ENCODE data around the gene BACE2. TPM values are rescaled to one million over a fixed set of nuclear protein-coding genes. Genes with fewer than 3 reads are reported as not detected.
A peak's percentile ranks its signal among the peaks of the same experiment; 100 is the strongest.
"Not testable (repeated sequence)": the region's sequence is repeated elsewhere in the genome, so short reads cannot be mapped to it uniquely, and the experiment has no call there.

The BACE2 gene
- total and polyA plus RNA-seq, 4 donors, result 9.2 to 36.0 (median 28.2) TPM

DNA sequence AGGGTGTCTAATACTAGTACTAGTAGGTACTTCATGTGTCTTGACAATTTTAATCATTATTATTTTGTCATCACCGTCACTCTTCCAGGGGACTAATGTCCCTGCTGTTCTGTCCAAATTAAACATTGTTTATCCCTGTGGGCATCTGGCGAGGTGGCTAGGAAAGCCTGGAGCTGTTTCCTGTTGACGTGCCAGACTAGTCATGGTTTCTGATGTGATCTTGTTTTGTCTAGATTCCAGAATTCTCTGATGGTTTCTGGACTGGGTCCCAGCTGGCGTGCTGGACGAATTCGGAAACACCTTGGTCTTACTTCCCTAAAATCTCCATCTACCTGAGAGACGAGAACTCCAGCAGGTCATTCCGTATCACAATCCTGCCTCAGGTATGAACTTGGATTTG, 82.6 kb downstream of the BACE2 start:
- no peak overlapping the region for H3K27ac ChIP-seq (ENCODE audit: low read depth, low read length)
- no peaks in the 10 kb centered on the region for H3K27me3 ChIP-seq (ENCODE audit: control insufficient read depth, insufficient read depth, low read length)
- no peak overlapping the region for H3K4me3 ChIP-seq (ENCODE audit: low read depth, low read length)
- H3K9me3 ChIP-seq (ENCODE audit: control insufficient read depth, insufficient read depth, low read length), result peaks cover 4% of the 10 kb centered on the region
- DNase-seq (ENCODE audit: low read depth in 4 of 6, low spot score in 6 of 6), result peak in 1 of 6 donors; percentile 45
- peaks cover 21% of the 10 kb centered on the region for H3K36me3 ChIP-seq (ENCODE audit: control insufficient read depth, insufficient read depth, low read length)
- WGBS (ENCODE audit: insufficient coverage), result 76% methylated on average over 7 of the region's 8 CpGs
- H3K4me1 ChIP-seq (ENCODE audit: control insufficient read depth, insufficient read depth, low read length), result no peaks in the 10 kb centered on the region

DNA sequence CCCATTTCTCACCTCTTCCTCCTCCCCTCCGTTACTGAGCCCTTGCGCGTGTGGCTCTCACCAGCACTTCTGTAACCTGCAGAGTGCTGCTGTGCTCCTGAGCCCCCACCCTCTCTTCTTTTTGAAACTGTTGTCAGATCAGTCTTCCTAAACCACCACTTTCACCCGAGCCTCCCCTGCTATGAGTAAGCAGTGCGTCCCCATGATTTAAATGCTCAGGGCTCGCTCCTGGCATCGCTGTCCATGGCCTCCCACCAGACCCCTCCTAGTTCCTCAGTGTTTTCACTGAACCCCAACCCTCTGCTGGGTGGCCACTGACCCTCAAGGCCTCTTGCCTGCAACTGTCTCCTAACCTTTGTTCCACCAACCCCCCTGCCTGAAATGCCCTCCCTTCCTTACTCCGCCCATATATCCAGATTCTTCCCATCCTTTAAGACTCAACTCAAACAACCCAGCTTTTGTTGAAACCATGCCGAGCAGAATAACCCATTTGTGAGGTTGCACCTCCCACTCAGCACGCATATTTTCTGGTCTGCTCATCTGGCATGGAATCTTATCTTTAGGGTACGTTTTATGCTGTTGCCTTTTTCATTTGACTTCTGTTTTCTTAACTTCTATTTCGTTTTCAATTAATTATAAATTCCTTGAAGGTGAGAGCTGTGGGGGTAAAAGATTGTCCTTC, 84.1 kb downstream of the BACE2 start:
- peaks cover 17% of the 10 kb centered on the region for H3K36me3 ChIP-seq (ENCODE audit: control insufficient read depth, insufficient read depth, low read length)
- peaks cover 4% of the 10 kb centered on the region for H3K9me3 ChIP-seq (ENCODE audit: control insufficient read depth, insufficient read depth, low read length)
- no peak for DNase-seq (ENCODE audit: low read depth in 4 of 6, low spot score in 6 of 6)
- H3K4me3 ChIP-seq (ENCODE audit: low read depth, low read length), result no peak overlapping the region
- peak overlapping the region; percentile 76 for H3K27ac ChIP-seq (ENCODE audit: low read depth, low read length)
- 69% methylated on average over 9 of the region's 12 CpGs for WGBS (ENCODE audit: insufficient coverage)
- H3K4me1 ChIP-seq (ENCODE audit: control insufficient read depth, insufficient read depth, low read length), result no peaks in the 10 kb centered on the region
- no peaks in the 10 kb centered on the region for H3K27me3 ChIP-seq (ENCODE audit: control insufficient read depth, insufficient read depth, low read length)

DNA sequence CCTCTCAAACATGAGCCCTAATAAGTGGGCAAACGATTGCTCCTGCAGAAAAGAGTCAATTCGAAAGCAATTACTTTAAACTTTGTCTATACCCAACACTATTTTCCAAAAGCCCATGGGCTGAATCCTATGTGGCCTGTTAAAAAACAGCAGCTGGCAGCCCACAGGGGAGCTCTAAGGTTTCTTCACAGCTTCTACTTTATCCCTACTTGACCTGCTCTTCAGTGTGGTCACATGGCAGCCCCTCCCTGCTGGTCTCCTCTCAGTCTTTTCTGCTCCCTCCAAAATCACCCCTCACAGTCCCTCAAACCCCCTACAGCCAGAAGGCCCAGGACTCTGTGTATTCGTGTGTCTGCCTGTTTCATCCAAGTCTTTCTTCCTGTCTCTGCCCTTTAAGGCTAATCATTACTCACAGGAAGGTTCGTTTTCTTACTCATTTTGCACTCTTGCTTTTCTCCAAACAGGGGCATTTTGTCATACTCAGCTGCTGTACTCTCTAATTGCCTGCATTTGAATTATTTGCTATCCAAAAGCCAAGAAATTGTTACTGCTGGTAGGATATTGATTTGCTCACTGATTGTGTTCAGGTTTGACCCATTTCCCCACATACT, 86.2 kb downstream of the BACE2 start:
- H3K36me3 ChIP-seq (ENCODE audit: control insufficient read depth, insufficient read depth, low read length), result peaks cover 8% of the 10 kb centered on the region
- H3K4me1 ChIP-seq (ENCODE audit: control insufficient read depth, insufficient read depth, low read length), result no peaks in the 10 kb centered on the region
- DNase-seq (ENCODE audit: low read depth in 4 of 6, low spot score in 6 of 6), result no peak
- H3K9me3 ChIP-seq (ENCODE audit: control insufficient read depth, insufficient read depth, low read length), result peaks cover 4% of the 10 kb centered on the region
- H3K27me3 ChIP-seq (ENCODE audit: control insufficient read depth, insufficient read depth, low read length), result no peaks in the 10 kb centered on the region
- 92% methylated on average over 4 of the region's 4 CpGs for WGBS (ENCODE audit: insufficient coverage)
- no peak overlapping the region for H3K27ac ChIP-seq (ENCODE audit: low read depth, low read length)
- H3K4me3 ChIP-seq (ENCODE audit: low read depth, low read length), result no peak overlapping the region

DNA sequence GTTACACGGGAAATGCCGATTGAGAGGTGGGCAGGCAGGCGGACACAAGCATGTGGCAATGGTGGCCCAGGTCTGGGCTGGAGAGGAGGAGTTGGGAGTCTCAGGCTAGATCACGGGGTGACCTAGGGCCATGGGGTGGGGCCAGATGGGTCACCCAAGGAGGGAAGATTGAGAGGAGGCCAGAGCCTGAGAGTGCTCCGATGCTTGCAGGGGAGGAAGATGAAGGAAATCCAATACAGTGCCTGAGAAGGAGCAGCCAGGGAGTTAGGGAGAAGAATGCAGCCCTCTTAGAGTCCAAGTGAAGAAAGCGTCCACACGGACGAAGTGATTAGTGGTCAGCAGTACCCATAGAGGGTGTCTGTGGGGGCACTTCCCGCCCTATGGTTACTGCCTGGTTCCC, 87.2 kb downstream of the BACE2 start:
- Histone ChIP-seq H3K4me3 (ENCODE audit: low read depth, low read length) (no peak overlapping the region), H3K36me3 (ENCODE audit: control insufficient read depth, insufficient read depth, low read length) (peaks cover 3% of the 10 kb centered on the region), H3K4me1 (ENCODE audit: control insufficient read depth, insufficient read depth, low read length) (no peaks in the 10 kb centered on the region), H3K27me3 (ENCODE audit: control insufficient read depth, insufficient read depth, low read length) (no peaks in the 10 kb centered on the region), H3K27ac (ENCODE audit: low read depth, low read length) (no peak overlapping the region), H3K9me3 (ENCODE audit: control insufficient read depth, insufficient read depth, low read length) (peaks cover 4% of the 10 kb centered on the region)
- WGBS (ENCODE audit: insufficient coverage), result 94% methylated on average over 9 of the region's 9 CpGs
- no peak for DNase-seq (ENCODE audit: low read depth in 4 of 6, low spot score in 6 of 6)

DNA sequence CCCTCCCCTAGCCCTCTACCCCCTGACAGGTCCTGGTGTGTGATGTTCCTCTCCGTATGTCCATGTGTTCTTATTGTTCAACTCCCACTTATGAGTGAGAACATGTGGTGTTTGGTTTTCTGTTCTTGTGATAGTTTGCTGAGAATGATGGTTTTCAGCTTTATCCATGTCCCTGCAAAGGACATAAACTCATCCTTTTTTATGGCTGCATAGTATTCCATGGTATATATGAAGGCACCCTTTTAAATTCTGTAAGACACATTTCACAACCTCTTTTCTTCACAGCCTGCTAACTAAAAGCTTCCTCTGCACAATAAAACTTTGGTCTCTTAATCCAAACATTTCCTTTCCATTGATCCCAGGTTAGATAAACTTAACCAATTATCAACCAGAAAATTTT, 88.3 kb downstream of the BACE2 start:
- no CpG with 5 or more reads among the region's 1 CpG for WGBS (ENCODE audit: insufficient coverage)
- not testable (repeated sequence) for H3K36me3 ChIP-seq (ENCODE audit: control insufficient read depth, insufficient read depth, low read length)

DNA sequence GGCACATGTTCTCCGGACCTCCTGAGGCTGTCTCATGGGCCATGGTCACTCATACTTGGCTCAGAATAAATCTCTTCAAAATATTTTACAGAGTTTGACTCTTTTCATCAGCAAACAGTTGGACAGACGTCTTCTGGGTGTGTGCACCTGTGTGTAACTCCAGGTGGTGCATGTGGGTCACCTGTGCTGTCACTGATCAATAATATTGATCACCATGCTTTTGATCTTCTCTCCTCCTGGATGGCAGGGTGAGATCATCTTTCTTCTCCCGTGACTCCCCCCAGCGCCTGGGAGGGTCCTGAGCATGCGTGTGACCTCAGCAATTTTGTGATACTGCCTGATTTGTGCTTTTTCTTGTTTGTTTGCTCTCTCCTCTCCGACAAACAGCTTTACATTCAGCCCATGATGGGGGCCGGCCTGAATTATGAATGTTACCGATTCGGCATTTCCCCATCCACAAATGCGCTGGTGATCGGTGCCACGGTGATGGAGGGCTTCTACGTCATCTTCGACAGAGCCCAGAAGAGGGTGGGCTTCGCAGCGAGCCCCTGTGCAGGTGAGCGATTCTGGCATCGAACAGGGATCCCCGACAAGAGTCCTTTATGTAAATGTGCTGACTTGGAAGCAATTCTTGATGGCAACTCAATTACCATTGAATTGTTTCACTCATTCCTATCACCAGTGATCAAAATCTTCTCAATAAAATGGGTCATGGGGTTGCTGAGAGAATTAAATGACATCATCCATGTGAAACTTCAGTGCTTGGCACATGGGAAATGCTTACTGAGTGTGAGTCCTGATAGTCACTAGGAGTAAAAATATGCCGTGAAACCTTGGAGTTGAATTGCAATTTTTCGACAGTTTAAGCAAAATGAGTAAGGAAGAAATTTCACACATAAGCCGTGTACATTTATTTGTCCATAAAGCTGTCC, 89.1 kb downstream of the BACE2 start:
- 96% methylated on average over 13 of the region's 22 CpGs for WGBS (ENCODE audit: insufficient coverage)
- H3K27ac ChIP-seq (ENCODE audit: low read depth, low read length), result no peak overlapping the region
- H3K27me3 ChIP-seq (ENCODE audit: control insufficient read depth, insufficient read depth, low read length), result no peaks in the 10 kb centered on the region
- H3K4me3 ChIP-seq (ENCODE audit: low read depth, low read length), result no peak overlapping the region
- DNase-seq (ENCODE audit: low read depth in 4 of 6, low spot score in 6 of 6), result no peak
- no peaks in the 10 kb centered on the region for H3K36me3 ChIP-seq (ENCODE audit: control insufficient read depth, insufficient read depth, low read length)
- H3K9me3 ChIP-seq (ENCODE audit: control insufficient read depth, insufficient read depth, low read length), result peaks cover 4% of the 10 kb centered on the region
- H3K4me1 ChIP-seq (ENCODE audit: control insufficient read depth, insufficient read depth, low read length), result no peaks in the 10 kb centered on the region

More for the DNA sequence above, 88.3 kb downstream of the BACE2 start:
- DNase-seq (ENCODE audit: low read depth in 4 of 6, low spot score in 6 of 6); H3K27me3 ChIP-seq (ENCODE audit: control insufficient read depth, insufficient read depth, low read length); H3K4me1 ChIP-seq (ENCODE audit: control insufficient read depth, insufficient read depth, low read length); H3K27ac ChIP-seq (ENCODE audit: low read depth, low read length); H3K9me3 ChIP-seq (ENCODE audit: control insufficient read depth, insufficient read depth, low read length); H3K4me3 ChIP-seq (ENCODE audit: low read depth, low read length): not testable (repeated sequence)

DNA sequence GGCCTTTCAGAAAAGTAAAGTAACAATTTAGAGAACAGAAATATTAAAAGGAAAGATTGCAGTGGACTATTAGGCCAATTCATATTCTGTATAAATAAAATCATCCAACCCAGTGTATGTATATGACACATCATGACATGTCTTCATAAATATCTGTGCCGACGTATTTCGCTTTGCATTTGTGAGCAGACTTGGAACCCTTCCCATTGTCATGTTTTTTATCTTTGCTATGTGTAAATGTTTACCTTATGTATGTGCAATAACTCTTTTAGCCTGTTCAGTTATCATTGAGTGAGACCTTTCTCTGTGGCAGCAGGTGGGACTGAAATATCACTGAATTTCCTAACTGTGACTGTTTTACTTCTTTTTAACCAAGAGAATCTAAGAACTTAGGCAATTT, 90.7 kb downstream of the BACE2 start:
- WGBS (ENCODE audit: insufficient coverage), result no CpG with 5 or more reads among the region's 3 CpGs
- DNase-seq (ENCODE audit: low read depth in 4 of 6, low spot score in 6 of 6), result no peak

DNA sequence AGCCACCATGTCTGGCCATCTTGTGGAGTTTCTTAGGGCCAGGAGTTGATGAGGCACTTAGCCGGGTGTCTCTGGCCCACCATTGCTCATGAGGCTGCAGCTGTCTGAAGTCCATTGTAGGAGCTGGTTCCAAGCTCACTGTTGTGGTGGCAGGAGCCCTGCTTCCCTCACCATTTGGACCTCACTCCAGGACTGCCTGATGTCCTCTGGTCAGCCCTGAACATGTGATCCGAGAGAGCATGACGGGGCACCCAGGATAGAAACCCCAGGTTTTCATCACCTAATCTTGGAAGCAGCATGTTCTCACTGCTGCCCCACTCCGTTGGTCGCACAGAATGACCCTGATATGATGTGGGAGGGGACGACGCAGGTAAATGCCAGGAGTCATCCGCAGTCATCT, 92.5 kb downstream of the BACE2 start:
- Histone ChIP-seq H3K4me3 (ENCODE audit: low read depth, low read length) (no peak overlapping the region), H3K4me1 (ENCODE audit: control insufficient read depth, insufficient read depth, low read length) (no peaks in the 10 kb centered on the region), H3K9me3 (ENCODE audit: control insufficient read depth, insufficient read depth, low read length) (peaks cover 2% of the 10 kb centered on the region), H3K27me3 (ENCODE audit: control insufficient read depth, insufficient read depth, low read length) (no peaks in the 10 kb centered on the region), H3K27ac (ENCODE audit: low read depth, low read length) (no peak overlapping the region), H3K36me3 (ENCODE audit: control insufficient read depth, insufficient read depth, low read length) (no peaks in the 10 kb centered on the region)
- no peak for DNase-seq (ENCODE audit: low read depth in 4 of 6, low spot score in 6 of 6)
- WGBS (ENCODE audit: insufficient coverage), result 94% methylated on average over 3 of the region's 8 CpGs

More for the DNA sequence above, 90.7 kb downstream of the BACE2 start:
- no peak overlapping the region for H3K27ac ChIP-seq (ENCODE audit: low read depth, low read length)
- H3K27me3 ChIP-seq (ENCODE audit: control insufficient read depth, insufficient read depth, low read length), result no peaks in the 10 kb centered on the region
- H3K4me1 ChIP-seq (ENCODE audit: control insufficient read depth, insufficient read depth, low read length), result no peaks in the 10 kb centered on the region
- H3K36me3 ChIP-seq (ENCODE audit: control insufficient read depth, insufficient read depth, low read length), result no peaks in the 10 kb centered on the region
- H3K9me3 ChIP-seq (ENCODE audit: control insufficient read depth, insufficient read depth, low read length), result peaks cover 4% of the 10 kb centered on the region
- H3K4me3 ChIP-seq (ENCODE audit: low read depth, low read length), result no peak overlapping the region

DNA sequence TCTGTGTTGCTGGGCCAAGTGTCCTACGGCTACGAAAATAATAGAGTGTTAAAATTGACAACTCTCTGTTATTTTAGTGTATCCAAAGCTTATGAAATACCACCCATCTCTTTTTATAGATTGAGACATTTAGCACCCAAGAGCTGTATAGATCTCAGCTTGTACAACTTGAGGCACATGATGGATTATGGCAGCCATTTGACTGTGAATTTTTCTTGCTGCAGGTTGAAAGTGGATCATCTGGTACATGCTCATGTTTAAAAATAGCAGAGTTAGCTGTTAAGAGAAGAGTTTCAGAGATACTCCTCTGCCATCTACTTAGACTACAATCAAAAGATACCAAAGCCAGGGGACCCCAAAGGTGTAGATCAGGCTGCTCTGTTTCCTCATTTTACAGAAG, 99.4 kb downstream of the BACE2 start:
- no peak overlapping the region for H3K4me3 ChIP-seq (ENCODE audit: low read depth, low read length)
- WGBS (ENCODE audit: insufficient coverage), result no CpG with 5 or more reads among the region's 2 CpGs
- H3K27ac ChIP-seq (ENCODE audit: low read depth, low read length), result no peak overlapping the region
- DNase-seq (ENCODE audit: low read depth in 4 of 6, low spot score in 6 of 6), result peak in 1 of 6 donors; percentile 74
- no peaks in the 10 kb centered on the region for H3K27me3 ChIP-seq (ENCODE audit: control insufficient read depth, insufficient read depth, low read length)
- peaks cover 9% of the 10 kb centered on the region for H3K9me3 ChIP-seq (ENCODE audit: control insufficient read depth, insufficient read depth, low read length)
- no peaks in the 10 kb centered on the region for H3K36me3 ChIP-seq (ENCODE audit: control insufficient read depth, insufficient read depth, low read length)
- no peaks in the 10 kb centered on the region for H3K4me1 ChIP-seq (ENCODE audit: control insufficient read depth, insufficient read depth, low read length)
